ENCODE data around the gene CEACAM4.
A peak's percentile ranks its signal among the peaks of the same experiment; 100 is the strongest.
"Not testable (repeated sequence)": the region's sequence is repeated elsewhere in the genome, so short reads cannot be mapped to it uniquely, and the experiment has no call there.

Gene CEACAM4

GRCh38 chr19:41626877-41627276 is at the start of gene CEACAM4:
CEACAM4 (minus strand) TSS chr19:41627074; CDS start chr19:41626963, 111 bp downstream.
- DNase-seq (ENCODE audit: low spot score), result no peak

GRCh38 chr19:41671486-41671885 is 44.6 kb upstream of the CEACAM4 start:
- no peak for DNase-seq (ENCODE audit: low spot score)

GRCh38 chr19:41670755-41671154 is 43.9 kb upstream of the CEACAM4 start:
- no peak for DNase-seq (ENCODE audit: low spot score)

- DNase-seq (ENCODE audit: low spot score), result no peak
Measured at GRCh38 chr19:41668315-41668714, 41.4 kb upstream of the CEACAM4 start.

GRCh38 chr19:41666075-41666474 is 39.2 kb upstream of the CEACAM4 start:
- no peak for DNase-seq (ENCODE audit: low spot score)

- DNase-seq (ENCODE audit: low spot score), result no peak
Measured at GRCh38 chr19:41657157-41657556, 30.3 kb upstream of the CEACAM4 start.

- DNase-seq (ENCODE audit: low spot score), result not testable (repeated sequence)
Measured at GRCh38 chr19:41656756-41657155, 29.9 kb upstream of the CEACAM4 start.

GRCh38 chr19:41652250-41652649 is 25.4 kb upstream of the CEACAM4 start:
- no peak for DNase-seq (ENCODE audit: low spot score)

GRCh38 chr19:41649827-41650226 is 23.0 kb upstream of the CEACAM4 start:
- no peak for DNase-seq (ENCODE audit: low spot score)

GRCh38 chr19:41646589-41647204 is 19.8 kb upstream of the CEACAM4 start:
- DNase-seq (ENCODE audit: low spot score), result peak; percentile 12

- DNase-seq (ENCODE audit: low spot score), result peak; percentile 79
Measured at GRCh38 chr19:41641879-41642485, 15.1 kb upstream of the CEACAM4 start.

- DNase-seq (ENCODE audit: low spot score), result no peak
Measured at GRCh38 chr19:41638641-41639081, 11.8 kb upstream of the CEACAM4 start.

GRCh38 chr19:41637484-41637883 is 10.6 kb upstream of the CEACAM4 start:
- no peak for DNase-seq (ENCODE audit: low spot score)

- DNase-seq (ENCODE audit: low spot score), result no peak
Measured at GRCh38 chr19:41627966-41628675, 1.2 kb upstream of the CEACAM4 start.

GRCh38 chr19:41626278-41626677 is 596 bp downstream of the CEACAM4 start:
- DNase-seq (ENCODE audit: low spot score), result no peak

- DNase-seq (ENCODE audit: low spot score), result no peak
Measured at GRCh38 chr19:41624937-41625336, 1.9 kb downstream of the CEACAM4 start.

GRCh38 chr19:41624515-41624914 is 2.4 kb downstream of the CEACAM4 start:
- no peak for DNase-seq (ENCODE audit: low spot score)

- DNase-seq (ENCODE audit: low spot score), result no peak
Measured at GRCh38 chr19:41623360-41623759, 3.5 kb downstream of the CEACAM4 start.

GRCh38 chr19:41621654-41622053 is 5.2 kb downstream of the CEACAM4 start:
- no peak for DNase-seq (ENCODE audit: low spot score)

GRCh38 chr19:41621226-41621625 is 5.6 kb downstream of the CEACAM4 start:
- no peak for DNase-seq (ENCODE audit: low spot score)

- DNase-seq (ENCODE audit: low spot score), result no peak
Measured at GRCh38 chr19:41620171-41620570, 6.7 kb downstream of the CEACAM4 start.

GRCh38 chr19:41619018-41619556 is 7.8 kb downstream of the CEACAM4 start:
- no peak for DNase-seq (ENCODE audit: low spot score)
